Measurements from ENCODE around the gene L3MBTL2.

DNA sequence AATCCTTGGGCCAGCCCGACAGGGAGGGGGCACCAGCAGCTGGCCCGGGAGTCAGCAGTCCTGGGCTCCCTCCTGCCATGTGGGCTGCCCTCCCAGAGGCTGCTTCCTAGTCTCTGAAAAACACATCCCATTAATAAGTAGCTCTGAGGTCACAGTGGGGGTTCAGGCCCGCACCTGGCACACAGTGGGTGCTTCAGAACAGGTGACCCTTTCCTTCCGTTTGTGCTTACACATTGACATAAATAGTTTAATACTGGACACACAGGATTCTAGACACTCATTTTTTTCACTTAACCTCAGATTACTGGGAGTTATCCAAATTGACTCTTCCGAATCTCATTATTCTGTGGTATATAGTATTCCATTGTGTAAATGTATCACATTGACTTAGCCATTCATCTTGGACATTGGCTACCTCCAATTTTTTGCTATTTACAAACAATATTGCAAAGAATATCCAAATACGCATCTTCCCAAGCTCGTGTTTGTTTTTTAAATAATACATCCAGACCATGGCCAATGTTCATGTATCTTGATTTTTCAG lies 36.1 kb downstream of the L3MBTL2 start:
- TF ChIP-seq CTCF (IDR thresholded peaks at IDR 0.05; ENCODE audit: low read depth, low read length) (no peak), EZH2phosphoT487 (IDR thresholded peaks at IDR 0.05; ENCODE audit: low read depth) (no peak)

Measured in OCI-LY3 (cell line).